Stimulated activated CD4-positive, alpha-beta T cell treated with anti-CD3 and anti-CD28 coated beads, Interleukin-12 subunit alpha, Interleukin-12 subunit beta, amount 100 ng/mL, for 48 hours (primary cell): ENCODE measurements around the gene KCNN4.
A peak's percentile ranks its signal among the peaks of the same experiment; 100 is the strongest.
"Not testable (repeated sequence)": the region's sequence is repeated elsewhere in the genome, so short reads cannot be mapped to it uniquely, and the experiment has no call there.

Source experiments
- DNase-seq, 3 donors: peaks; one replicate each; pipeline ENCODE4 v3.0.0-alpha.2; 2020; ENCODE audit warnings: low read depth in 2 of 3, low spot score in 1 of 3

The KCNN4 gene

DNA sequence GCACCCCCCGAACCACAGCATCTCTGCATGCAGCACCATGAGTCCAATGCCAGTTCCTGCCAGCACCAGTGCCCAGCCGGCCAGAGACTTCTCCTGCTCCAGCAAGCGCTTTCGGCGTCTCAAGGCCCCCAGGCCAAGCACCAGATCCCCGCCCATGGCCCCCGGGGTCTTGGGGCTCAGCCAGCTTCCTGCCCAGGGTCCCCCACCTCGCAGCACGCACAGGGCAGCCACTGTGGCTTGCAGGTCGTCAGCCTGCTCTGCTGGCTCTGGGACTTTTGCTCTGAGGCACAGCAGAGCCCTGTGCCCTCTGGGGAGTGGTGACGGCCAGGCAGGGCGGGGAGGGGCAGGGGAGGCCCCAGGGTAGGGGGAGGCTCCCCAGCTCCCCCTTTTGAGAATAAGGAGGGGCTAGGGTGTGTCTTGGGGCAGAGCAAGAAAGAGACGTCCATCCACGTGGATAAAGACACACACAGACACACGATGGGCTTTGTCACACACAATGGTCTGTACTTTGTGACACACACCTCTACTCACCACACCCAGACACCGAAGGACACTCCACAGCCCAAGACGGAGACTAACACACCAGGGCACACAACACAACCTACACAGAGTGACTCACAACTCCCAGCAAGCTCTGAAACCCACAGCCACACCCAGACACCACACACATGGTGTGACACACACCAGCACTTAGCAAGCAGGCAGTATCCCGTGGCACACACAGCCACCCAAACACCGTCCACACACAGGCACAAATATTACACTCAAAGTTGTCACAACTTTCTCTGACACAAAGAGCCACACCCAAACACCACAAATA, at the start of gene KCNN4:
Gene KCNN4 (minus strand): TSS at position 268 of the 820 bp plus-strand sequence. CDS start 112 bp downstream, at position 156.
- DNase-seq, result peak; percentile 70 to 76 (median 71)

DNA sequence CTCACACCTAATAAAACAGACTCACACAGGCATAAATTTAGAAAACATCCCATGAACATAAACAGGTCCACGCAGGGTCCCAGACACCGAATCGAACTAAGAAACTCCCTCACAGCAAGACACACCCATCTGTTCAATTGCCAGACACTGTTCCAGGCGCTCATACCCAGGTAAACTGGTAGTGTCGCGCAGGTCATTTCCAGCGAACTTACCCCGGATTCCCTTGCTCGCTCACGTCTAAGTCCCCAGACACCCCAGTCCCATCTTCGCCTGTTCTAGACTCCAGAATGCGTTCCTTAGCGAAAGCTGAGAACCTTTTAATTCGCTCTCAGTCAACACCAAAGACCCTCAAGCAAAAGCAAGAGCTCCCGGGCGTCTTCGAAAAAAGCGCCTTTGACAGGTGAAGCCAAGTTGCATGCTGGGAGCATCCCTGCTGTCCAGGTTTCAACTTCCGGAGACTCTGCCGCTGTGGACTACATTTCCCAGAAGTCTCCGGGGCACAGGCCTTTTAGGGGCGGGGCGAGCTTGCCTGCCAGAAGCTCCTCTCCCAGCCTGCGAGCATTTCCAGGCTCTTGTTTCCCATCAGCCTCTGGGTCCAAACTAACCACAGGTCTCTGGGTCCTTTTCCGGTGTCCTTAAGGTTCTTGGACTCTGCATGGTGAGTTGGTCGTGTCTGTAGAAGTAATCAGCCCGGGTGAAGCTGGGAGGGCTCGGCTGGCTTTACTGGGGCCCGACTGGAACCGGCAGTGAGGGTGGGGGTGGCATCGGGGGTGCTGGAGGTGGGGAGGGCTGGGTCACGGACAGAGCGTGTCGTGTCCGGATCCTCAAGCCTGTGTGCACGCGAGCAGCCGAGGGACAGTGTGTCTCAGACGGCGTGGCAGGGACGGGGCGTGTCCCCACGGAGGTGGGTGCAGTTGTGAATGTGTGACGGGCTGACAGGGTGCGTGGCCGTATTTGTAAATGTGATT, 46.3 kb upstream of the KCNN4 start, which contains the start of gene ZNF283:
Gene ZNF283 (plus strand): TSS at position 535 of the 968 bp plus-strand sequence. CDS start 6,184 bp downstream, outside the sequence.
- peak; percentile 73 to 87 (median 79) for DNase-seq

DNA sequence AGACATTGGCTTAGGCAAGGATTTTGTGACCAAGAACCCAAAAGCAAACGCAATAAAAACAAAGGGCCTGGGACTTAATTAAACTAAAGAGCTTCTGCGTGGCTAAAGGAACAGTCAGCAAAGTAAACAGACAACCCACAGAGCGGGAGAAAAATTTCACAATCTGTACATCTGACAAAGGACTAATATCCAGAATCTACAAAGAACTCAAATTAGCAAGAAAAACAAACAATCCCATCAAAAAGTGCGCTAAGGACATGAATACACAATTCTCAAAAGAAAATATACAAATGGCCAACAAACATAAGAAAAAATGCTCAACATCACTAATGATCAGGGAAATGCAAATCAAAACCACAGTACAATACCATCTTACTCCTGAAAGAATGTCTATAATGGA, 43.8 kb upstream of the KCNN4 start:
- not testable (repeated sequence) for DNase-seq

DNA sequence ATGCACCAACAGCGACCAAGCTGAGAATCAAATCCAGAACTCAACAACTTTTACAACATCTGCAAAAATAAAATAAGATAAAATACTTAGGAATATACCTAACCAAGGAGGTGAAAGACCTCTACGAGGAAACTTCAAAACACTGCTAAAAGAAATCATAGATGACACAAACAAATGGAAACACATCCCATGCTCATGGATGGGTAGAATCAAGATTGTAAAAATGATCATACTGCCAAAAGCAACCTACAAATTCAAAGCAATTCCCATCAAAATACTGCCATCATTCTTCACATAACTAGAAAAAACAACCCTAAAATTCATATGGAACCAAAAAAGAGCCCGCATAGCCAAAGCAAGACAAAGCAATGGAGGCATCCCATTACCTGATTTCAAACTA, 43.1 kb upstream of the KCNN4 start:
- DNase-seq, result not testable (repeated sequence)

DNA sequence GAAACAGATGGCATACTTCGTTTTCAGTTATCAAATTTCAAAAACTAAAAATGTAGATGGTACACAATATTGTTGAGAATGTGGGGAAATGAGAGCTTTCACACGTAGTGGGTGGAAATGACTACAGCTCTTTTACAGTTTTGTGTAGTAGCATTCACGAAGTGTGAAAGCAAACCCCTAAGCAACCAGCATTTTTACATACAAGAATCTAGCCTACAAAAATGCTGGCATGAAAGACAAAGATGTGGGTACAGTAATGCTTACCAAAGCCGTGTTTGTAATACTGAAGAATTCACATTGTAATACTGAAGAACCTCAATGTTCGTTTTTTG, 40.1 kb upstream of the KCNN4 start:
- no peak for DNase-seq

DNA sequence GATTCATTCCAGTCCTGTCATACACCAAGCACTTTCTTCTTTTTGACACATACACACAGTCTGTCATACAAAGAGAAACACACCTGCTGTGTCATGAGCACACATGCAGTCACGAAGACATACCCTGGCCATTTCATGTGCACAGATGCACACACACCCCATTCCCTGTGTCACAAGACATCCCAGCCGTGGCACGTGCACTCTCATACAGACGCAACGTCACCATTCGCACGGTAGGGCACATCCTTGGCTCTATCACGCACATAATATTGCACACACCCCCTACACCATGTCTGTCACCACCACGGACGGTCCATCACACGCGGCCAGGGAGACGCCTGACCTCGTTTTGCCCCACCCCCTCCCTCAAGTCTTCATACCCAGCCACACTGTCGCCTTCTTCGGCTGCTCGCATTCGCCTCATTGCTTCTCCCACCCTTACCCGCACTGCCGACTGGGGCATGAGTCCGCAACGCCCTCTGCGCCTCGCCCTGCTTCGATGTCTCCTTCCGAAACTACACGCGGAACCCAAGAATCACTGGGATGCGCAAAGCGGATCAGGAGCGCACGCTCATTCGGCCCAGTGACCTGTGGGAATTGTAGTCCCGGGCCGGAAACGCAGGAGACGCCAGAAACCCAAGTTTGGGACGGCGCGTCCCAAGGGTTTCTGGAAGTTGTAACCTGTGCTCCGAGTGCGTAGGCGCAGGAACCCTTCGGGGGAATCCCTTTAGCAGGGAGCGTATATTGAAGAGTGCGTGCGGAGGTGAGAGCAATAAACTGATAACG, 39.5 kb upstream of the KCNN4 start:
- peak in 2 of 3 donors; percentile 9 to 25 for DNase-seq

DNA sequence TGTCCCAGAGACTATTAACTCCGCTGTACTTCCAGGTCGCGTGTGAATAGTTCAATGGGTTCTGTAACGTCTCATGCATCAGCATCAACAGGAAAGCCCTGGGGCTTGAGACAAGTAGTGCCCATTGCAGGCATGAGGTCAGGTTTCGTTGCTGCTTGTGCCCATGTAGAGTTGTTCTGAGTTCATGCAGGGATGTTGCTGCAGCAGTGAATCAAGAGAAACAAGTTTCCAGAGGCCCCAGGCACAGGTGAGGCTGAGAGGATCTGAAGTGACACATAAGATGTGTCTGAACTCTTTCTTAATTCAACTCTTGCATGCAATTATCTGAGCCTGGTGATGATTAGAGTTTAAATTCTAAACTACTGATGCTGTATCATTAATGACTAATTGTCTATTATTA, 37.7 kb upstream of the KCNN4 start:
- no peak for DNase-seq

DNA sequence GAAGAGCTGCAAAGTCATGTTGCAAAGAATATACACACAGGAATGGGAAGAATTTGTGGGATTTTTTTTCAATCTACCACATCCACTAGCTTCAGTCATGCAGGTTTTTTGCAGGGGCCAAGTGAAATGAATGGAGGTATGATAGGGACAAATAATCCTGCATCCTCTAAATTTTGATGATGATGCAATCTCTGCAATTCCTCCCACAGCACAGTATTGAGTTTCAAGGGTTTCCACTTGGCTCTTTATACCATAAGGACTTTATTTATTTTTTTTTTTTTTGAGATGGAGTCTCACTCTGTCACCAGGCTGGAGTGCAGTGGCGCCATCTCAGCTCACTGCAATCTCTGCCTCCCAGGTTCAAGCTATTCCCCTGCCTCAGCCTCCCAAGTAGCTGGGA, 36.7 kb upstream of the KCNN4 start:
- DNase-seq, result not testable (repeated sequence)

DNA sequence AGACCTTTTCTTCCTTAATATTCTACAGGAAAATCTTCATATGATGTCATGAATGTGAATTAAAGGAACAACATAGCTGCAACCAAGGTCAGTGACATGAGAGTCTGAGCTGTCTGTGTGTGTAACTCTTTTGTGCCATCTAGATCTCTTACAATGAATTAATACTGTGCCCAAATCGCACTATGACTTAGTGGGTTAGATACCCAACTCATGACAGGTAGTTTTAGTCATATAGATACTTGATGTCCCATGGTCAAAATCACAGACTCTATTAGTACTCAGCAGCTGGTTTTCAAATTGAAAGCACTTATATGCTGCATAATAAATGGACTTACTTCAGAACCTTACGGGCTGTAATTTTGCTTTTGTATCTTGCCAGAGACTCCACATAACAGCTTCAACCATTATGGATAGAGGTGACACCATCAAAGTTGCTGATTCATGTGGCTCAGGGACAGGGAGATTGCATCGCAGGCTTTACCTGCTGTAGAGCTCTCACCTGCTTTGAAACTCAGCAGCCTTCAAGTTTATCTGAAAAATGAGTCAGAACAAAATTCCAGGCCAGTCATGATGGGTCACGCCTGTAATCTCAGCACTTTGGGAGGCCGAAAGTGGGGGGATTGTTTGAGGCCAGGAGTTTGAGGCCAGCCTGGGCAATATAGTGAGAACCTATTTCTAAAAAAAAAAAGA, 34.0 kb upstream of the KCNN4 start:
- DNase-seq, result no peak

DNA sequence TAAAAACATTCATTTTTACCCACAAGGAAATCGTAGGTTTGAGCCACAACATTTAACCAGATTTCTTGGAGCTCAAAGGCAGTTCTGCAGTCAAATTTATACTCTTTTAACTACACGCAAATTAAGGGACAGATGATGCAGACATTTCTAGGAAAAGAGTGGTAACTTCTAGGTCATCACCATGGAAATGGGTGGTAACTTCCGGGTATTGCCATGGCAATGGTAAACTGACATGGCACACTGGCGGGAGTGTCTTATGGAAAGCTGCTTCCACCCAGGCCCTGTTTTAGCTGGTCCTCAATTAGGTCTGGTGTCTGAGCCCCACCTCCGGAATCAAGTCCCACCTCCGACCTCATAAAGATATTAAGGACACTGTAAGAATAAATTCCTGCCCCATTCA, 31.9 kb upstream of the KCNN4 start:
- no peak for DNase-seq

DNA sequence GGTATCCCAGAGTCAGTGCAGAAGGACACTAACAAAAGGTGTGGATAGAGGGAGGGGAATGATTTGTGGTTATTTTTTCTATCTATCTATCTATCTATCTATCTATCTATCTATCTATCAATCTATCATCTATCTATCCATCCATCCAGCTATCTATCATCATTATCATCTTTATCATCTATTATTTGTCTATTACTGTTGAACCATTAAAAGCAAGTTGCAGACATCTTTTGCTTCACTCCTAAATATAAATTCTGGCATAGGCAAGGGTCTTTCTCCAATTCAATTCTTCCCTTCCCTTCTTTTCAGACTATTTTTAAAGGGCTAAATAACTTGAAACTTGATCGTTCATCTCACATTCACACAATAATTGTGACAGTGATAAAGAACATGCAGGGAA, 31.5 kb upstream of the KCNN4 start:
- DNase-seq, result no peak

DNA sequence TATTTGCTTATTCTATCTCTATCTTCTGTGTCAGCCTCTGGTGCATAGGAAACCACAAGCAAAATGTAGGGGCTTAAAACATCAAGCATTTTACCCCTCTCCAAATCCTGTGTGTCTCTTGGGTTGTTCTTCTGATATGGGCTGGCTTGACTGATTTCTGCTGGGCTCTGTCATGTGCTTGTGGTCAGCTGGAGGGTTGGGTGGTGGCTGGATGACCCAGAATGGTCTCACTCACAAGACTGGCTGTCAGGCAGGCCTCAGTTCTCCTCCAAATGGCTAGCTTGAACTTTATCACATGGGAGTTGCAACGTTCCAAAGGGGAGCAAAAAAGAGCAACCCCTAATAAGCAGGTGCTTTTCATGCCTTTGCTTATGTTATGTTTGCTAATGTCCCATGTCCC, 31.1 kb upstream of the KCNN4 start:
- no peak for DNase-seq

DNA sequence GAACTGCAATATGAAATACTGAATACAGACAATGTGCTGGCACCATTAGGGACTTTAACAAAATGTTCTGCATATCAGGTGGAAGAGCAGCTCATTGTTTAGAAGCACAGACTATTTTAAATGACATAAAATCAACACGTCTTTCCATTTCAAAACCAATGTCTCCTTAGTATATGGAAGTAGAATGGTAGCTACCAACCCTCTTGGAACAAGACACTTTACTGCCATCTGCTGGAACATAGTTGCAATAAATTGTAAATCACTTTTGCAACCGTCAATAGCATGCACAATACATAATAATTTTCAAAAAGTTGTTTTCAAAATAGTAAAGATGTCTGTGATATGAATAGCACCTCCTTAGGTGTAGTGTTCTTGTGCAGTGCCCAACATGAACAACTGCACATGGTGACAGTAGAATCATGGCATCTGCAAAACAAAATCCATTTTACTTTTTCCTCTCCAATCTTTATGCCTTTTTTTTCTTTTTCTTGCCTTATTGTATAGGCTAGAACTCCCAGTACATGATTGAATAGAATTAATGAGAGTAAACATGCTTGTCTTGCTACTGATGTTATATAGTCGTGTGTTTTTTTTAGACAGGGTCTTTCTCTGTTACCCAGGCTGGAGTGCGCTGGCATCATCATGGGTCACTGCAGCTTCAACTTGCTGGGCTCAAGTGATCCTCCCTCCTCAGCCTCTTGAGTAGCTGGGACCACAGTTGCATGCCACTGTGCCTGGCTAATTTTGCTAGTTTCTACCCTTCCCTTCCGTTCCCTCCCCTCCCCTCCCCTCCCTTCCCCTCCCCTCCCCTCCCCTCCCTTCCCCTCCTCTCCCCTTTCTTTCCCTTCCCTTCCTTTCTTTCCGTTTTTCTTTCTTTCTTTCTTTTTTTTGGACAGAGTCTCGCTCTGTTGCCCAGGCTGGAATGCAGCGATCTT, 29.3 kb upstream of the KCNN4 start:
- no peak for DNase-seq

DNA sequence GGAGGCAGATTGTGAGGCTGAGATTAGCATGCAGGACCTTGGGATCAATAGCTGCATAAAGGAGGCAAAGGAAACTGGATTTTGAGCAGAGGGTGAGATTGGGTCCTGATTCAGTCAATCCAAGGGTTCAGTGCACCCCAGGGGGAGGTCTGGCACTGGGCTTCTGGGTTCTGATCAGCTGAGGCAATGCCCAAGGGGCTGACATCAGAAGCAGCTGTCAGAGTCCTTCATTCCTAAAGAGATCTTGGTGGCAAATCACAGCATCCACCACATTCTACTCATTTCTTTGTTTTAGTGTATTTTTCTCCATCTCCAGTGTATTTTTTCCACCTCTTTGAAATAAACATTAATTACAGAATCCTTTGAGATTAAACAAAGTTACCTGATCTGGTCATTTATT, 26.9 kb upstream of the KCNN4 start:
- DNase-seq, result no peak

DNA sequence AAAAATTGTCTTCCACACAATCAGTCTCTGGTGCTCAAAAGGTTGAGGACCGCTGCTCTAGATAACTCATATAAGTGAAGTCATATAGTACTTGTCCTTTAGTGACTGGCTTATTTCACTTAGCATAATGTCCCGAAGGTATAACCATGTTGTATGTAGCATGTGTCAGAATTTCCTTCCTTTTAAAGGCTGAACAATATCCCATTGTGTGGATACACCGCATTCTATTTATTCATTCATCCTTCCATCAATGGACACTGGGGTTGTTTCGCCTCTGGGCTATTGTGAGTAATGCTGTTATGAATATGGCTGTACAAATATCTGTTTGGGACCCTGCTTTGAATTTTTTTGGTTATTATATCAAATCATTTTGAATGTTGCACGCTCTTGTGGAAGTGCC, 26.1 kb upstream of the KCNN4 start:
- DNase-seq, result no peak

DNA sequence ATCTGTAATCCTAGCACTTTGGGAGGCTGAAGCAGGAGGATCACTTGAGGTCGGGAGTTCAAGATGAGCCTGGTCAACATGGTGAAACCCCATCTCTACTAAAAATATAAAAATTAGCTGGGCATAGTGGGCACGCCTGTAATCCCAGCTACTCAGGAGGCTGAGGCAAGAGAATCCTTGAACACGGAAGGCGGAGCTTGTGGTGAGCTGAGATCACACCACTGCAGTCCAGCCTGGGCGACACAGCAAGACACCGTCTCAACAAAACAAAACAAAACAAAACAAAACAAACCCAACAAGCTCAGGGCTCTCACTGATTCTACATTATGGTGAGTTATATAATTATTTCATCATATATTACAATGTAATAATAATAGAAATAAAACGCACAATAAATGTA, 25.6 kb upstream of the KCNN4 start:
- DNase-seq, result not testable (repeated sequence)

DNA sequence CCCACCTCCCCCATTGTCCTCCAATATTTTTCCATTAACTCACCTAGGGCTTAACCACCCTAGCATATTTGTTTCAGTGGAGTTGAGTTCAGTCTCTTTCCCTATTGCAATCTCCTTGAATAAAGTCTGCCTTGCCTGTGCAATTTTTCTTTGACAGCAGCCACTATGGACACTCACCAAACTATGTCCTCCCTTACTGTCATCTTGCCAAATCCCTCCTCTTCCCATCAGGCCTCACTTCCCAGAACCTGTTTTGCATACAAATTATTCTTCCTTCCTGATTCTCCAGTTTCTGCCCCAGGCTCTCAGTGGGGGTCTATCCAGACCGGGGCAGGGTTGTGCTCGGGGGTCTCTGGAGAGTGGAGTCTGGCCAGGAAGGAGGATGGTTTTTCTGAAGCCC, 23.7 kb upstream of the KCNN4 start:
- DNase-seq, result no peak

DNA sequence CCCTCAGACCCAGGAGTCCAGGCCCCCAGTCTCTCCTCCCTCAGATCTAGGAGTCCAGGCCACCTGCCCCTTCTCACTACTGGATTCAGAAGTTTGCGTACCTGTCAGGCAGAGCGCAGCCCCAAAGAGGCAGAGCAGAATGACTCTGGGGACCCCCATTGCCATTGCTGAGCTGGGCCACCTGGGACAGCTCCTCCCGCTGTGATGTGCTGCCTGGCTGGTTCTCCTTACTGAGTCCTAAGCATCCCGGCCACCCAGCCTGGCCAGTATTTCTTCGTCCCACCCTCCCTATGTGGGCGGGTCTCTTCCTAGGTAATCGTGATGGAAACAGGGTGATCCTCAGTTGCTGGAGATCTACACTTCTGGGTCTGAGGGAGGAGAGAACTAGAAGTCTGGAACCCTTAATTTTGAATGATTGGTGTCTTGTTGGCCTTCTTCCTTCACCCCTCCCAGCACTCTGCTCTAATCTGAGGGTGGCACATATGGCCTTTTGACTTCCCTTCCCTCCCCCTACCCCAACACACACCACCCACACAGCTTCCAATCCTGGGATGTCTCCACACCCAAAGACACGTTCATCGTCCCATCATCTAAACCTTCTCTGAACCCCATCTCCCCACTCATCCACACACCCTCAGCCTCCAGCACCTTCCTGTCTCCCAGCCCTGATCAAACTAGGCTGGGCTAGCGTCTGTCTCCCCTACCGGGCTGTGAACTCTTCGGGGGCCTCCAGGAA, 21.6 kb upstream of the KCNN4 start, which contains the start of gene LYPD5:
Gene LYPD5 (minus strand): TSS at position 232 of the 736 bp plus-strand sequence. CDS start 67 bp downstream, at position 165.
- DNase-seq, result no peak
